ENCODE data around the gene BSND. TPM values are rescaled to one million over a fixed set of nuclear protein-coding genes. Genes with fewer than 3 reads are reported as not detected.

The BSND gene
- total RNA-seq, 1 donor from 2014 or later = not detected

DNA sequence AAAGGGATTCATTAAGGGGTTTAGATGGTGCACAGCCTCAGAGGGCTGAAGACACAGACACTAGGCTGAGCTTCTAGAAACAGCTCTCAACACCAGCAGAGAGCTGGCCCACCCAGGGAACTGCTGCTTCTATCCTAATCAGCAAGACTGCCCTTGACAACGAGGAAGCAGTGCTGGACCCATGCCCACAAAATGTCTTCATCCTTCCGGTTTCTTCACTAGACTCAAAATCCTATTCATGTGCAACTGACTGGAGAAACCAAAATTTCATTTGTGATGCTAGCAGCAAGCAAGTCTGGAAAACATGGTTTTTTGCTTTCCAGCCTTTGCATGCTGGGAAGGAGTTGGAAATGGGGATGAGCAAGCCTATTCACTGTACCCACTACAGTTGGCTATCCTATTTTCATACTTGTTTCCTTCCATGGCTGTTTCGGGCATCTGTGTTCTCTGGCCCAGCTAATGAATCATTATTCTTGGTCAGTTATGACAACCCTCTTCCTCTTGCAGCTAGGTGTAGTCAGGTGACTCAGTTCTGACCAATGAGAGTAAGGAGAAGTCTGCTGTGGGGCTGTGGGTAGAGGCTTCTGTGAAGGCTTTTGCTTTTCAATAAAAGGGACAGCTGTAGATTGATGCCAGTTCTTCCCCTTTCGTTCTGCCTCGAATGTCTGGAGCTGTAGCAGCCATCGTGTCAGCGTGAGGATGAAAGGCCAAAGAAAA lies 33.0 kb upstream of the BSND start:
- Mint-ChIP-seq H3K4me1 (ENCODE audit: low read depth) (peaks cover 5% of the 10 kb centered on the region), H3K36me3 (ENCODE audit: low read depth) (no peaks in the 10 kb centered on the region), H3K4me3 (ENCODE audit: low read depth) (no peak overlapping the region), H3K27ac (no peak overlapping the region), H3K9me3 (no peaks in the 10 kb centered on the region), H3K27me3 (ENCODE audit: low read depth) (peaks cover 8% of the 10 kb centered on the region)
- intact Hi-C loops (cut with micrococcal nuclease) = no loop called here
- no peak for DNase-seq (ENCODE audit: low spot score)

DNA sequence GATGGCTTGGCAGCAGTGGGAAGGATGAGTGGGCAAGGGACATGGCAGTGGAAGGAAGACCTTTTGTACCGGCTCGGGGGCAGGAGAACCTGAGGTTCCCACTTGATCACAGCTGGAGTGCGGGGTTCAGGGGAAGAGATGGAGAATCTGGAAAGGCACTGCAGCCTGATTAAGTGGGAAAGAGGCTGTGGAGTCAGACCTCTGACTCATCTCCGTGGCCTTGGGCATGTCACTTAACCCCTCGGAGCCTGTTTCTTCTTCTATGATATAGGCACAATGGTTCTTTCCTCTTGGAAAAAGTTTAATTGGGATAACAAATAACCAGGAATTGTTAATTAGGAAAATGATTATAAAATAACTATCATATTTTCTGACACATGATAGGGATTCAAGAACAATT lies 31.4 kb upstream of the BSND start:
- DNase-seq (ENCODE audit: low spot score) = no peak
- Mint-ChIP-seq H3K27ac (no peak overlapping the region), H3K4me1 (ENCODE audit: low read depth) (peaks cover 10% of the 10 kb centered on the region), H3K27me3 (ENCODE audit: low read depth) (peaks cover 9% of the 10 kb centered on the region), H3K9me3 (no peaks in the 10 kb centered on the region), H3K4me3 (ENCODE audit: low read depth) (no peak overlapping the region), H3K36me3 (ENCODE audit: low read depth) (no peaks in the 10 kb centered on the region)
- intact Hi-C loops (cut with micrococcal nuclease) = no loop called here

- H3K4me1 Mint-ChIP-seq (ENCODE audit: low read depth) = peaks cover 10% of the 10 kb centered on the region
- H3K9me3 Mint-ChIP-seq = no peaks in the 10 kb centered on the region
- no peak overlapping the region for H3K27ac Mint-ChIP-seq
- no peak overlapping the region for H3K4me3 Mint-ChIP-seq (ENCODE audit: low read depth)
- H3K36me3 Mint-ChIP-seq (ENCODE audit: low read depth) = no peaks in the 10 kb centered on the region
- H3K27me3 Mint-ChIP-seq (ENCODE audit: low read depth) = peaks cover 18% of the 10 kb centered on the region
- intact Hi-C loops (cut with micrococcal nuclease) = no loop called here
- no peak for DNase-seq (ENCODE audit: low spot score)
Measured at GRCh38 chr1:54968551-54968950, 30.2 kb upstream of the BSND start.

DNA sequence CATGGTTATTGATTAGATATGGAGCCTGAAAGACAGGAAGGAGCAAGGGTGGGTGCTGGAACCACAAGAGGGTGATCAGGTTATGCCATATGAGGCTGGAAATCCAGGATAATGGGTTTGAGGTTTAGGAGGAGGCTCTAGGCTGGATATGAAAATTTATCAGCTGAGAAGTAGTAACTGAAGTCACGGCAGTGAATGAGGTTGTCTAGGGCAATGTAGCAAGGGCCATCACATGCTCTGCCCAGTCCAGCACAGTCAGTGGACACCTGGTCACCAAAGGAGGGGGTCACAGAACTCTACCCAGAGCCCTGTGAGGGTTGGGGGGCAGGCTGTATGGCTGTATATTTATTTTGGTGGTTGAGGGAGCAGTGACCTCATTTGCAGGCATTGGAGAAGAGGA lies 28.9 kb upstream of the BSND start:
- no peak overlapping the region for H3K27ac Mint-ChIP-seq
- DNase-seq (ENCODE audit: low spot score) = no peak
- intact Hi-C loops (cut with micrococcal nuclease) = no loop called here
- H3K36me3 Mint-ChIP-seq (ENCODE audit: low read depth) = no peaks in the 10 kb centered on the region
- peaks cover 10% of the 10 kb centered on the region for H3K4me1 Mint-ChIP-seq (ENCODE audit: low read depth)
- no peak overlapping the region for H3K4me3 Mint-ChIP-seq (ENCODE audit: low read depth)
- H3K9me3 Mint-ChIP-seq = no peaks in the 10 kb centered on the region
- H3K27me3 Mint-ChIP-seq (ENCODE audit: low read depth) = peaks cover 23% of the 10 kb centered on the region

DNA sequence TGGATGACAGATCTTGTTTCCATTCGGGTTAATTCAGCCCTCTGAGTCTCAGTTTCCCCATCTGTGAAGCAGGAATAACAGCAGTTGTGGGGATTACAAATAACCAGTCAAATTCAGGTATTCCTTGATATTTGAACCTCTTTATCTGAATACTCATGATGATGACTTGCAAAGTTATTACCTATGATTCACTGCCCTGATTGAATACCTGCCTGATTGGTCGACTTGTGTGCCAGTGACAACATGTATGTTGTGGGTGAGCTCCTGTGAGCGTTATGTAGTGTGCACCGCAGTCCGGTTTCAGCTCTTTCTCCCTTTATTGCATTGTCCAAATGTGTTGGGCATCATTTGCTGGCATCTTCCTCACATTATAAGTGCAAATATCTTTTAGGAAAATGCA lies 27.8 kb upstream of the BSND start:
- no peak overlapping the region for H3K4me3 Mint-ChIP-seq (ENCODE audit: low read depth)
- H3K27ac Mint-ChIP-seq = no peak overlapping the region
- peaks cover 9% of the 10 kb centered on the region for H3K4me1 Mint-ChIP-seq (ENCODE audit: low read depth)
- intact Hi-C loops (cut with micrococcal nuclease) = no loop called here
- no peaks in the 10 kb centered on the region for H3K36me3 Mint-ChIP-seq (ENCODE audit: low read depth)
- no peaks in the 10 kb centered on the region for H3K9me3 Mint-ChIP-seq
- peaks cover 29% of the 10 kb centered on the region for H3K27me3 Mint-ChIP-seq (ENCODE audit: low read depth)
- DNase-seq (ENCODE audit: low spot score) = no peak

DNA sequence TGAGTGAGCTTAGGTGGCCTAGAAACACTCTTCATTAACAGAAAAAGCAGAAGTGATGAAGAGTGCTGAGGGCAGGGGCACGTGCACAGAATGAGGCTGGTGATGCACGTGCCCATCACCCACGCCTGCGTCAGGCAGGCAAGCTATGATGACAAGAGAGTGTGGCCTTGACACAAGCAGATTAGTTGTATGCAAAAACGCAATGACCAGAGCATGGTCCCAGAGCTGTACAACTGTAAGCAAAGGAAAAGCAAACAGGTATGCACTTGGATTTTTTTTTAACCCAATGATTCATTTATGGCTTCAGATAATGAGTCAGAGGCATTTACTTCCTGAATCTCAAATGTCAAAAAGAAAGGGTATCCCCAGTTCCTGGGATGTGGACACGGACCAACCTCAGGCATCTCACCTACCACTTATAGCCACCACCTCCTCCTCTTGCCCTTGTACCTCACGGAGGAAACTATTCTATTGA lies 27.4 kb upstream of the BSND start:
- H3K27me3 Mint-ChIP-seq (ENCODE audit: low read depth) = peaks cover 29% of the 10 kb centered on the region
- peaks cover 5% of the 10 kb centered on the region for H3K4me1 Mint-ChIP-seq (ENCODE audit: low read depth)
- H3K27ac Mint-ChIP-seq = no peak overlapping the region
- no peak overlapping the region for H3K4me3 Mint-ChIP-seq (ENCODE audit: low read depth)
- no peak for DNase-seq (ENCODE audit: low spot score)
- intact Hi-C loops (cut with micrococcal nuclease) = no loop called here
- no peaks in the 10 kb centered on the region for H3K36me3 Mint-ChIP-seq (ENCODE audit: low read depth)
- no peaks in the 10 kb centered on the region for H3K9me3 Mint-ChIP-seq

DNA sequence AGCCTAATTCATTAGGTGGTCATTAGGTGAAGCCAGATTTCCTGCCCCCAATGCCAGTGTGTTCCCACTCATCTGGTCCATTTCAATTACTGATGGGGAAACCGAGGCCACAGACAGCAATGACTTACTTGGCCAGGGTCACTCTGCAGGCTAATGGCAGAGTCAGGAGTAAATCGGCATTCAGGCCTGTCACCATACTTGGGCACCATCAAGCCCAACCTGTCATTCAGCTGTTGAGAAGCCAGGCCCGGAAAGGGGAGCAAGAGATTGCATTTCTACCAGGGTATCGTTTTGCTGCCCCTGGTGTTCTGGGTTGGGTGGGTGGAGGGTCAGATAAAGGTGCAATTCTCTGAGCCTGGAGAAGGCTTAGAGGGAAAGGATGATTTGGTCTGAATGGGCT lies 26.3 kb upstream of the BSND start:
- H3K4me3 Mint-ChIP-seq (ENCODE audit: low read depth) = no peak overlapping the region
- H3K27ac Mint-ChIP-seq = no peak overlapping the region
- H3K27me3 Mint-ChIP-seq (ENCODE audit: low read depth) = peaks cover 27% of the 10 kb centered on the region
- no peak for DNase-seq (ENCODE audit: low spot score)
- no peaks in the 10 kb centered on the region for H3K36me3 Mint-ChIP-seq (ENCODE audit: low read depth)
- peaks cover 5% of the 10 kb centered on the region for H3K4me1 Mint-ChIP-seq (ENCODE audit: low read depth)
- intact Hi-C loops (cut with micrococcal nuclease) = no loop called here
- no peaks in the 10 kb centered on the region for H3K9me3 Mint-ChIP-seq

GRCh38 chr1:54973205-54973921 lies 25.4 kb upstream of the BSND start:
- Mint-ChIP-seq H3K27ac (no peak overlapping the region), H3K36me3 (ENCODE audit: low read depth) (no peaks in the 10 kb centered on the region), H3K4me1 (ENCODE audit: low read depth) (peaks cover 5% of the 10 kb centered on the region), H3K4me3 (ENCODE audit: low read depth) (no peak overlapping the region), H3K27me3 (ENCODE audit: low read depth) (peaks cover 33% of the 10 kb centered on the region), H3K9me3 (no peaks in the 10 kb centered on the region)
- DNase-seq (ENCODE audit: low spot score) = no peak
- intact Hi-C loops (cut with micrococcal nuclease) = no loop called here

DNA sequence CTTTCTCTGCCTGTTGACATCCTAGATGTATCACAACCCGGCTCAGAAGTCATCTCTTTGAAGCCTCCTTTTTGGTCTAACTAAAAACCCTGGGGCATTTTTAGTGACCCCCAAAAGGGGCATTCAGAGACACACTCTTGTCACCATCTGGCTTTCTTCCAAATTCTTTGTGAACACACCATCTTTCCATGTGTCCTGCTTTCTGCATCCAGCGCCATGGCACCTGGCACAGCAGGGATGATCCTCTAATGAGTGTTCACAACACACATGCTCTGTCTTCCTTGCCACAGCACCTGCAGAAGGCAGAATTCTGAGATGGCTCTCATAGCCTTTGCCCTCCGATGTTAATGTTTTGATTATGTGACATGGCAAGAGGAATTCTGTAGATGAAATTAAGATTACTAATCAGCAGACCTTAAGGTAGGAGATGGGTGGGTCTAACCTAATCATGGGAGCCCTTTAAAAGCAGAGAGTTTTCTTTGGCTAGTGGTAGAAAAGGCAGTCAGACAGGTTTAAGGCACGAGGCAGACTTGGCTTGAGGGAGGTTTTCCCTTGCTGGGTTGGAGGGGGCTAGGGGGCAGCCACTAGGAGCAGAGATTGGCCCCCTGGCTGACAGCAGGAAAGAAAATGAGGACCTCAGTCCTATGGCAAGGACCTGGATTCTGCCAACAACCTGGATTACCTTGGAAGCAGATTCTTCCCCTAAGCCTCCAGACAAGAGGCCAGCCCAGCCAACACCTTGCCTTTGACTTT lies 23.2 kb upstream of the BSND start:
- DNase-seq (ENCODE audit: low spot score) = no peak
- Mint-ChIP-seq H3K4me1 (ENCODE audit: low read depth) (peaks cover 5% of the 10 kb centered on the region), H3K27ac (no peak overlapping the region), H3K4me3 (ENCODE audit: low read depth) (no peak overlapping the region), H3K9me3 (no peaks in the 10 kb centered on the region), H3K27me3 (ENCODE audit: low read depth) (peaks cover 47% of the 10 kb centered on the region), H3K36me3 (ENCODE audit: low read depth) (no peaks in the 10 kb centered on the region)
- intact Hi-C loops (cut with micrococcal nuclease) = no loop called here

DNA sequence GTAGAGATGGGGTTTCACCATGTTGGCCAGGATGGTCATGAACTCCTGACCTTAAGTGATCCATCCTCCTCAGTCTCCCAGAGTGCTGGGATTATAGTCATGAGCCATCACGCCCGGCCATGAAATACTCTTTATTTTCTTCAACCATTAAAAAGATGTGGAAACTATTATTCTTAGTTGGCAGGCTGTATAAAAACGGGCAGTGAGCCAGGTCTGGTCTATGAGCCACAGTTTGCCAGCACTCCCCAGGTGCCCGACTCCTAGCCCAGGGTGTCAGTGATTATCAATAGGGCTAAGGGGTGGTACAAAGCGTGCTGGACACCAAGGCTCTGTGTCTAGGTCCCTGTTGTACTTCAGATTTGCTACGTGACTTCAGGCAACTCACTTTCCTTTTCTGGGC lies 22.0 kb upstream of the BSND start:
- Mint-ChIP-seq H3K9me3 (no peaks in the 10 kb centered on the region), H3K4me3 (ENCODE audit: low read depth) (no peak overlapping the region), H3K27me3 (ENCODE audit: low read depth) (peaks cover 54% of the 10 kb centered on the region), H3K27ac (no peak overlapping the region), H3K4me1 (ENCODE audit: low read depth) (peaks cover under 1% of the 10 kb centered on the region), H3K36me3 (ENCODE audit: low read depth) (no peaks in the 10 kb centered on the region)
- no peak for DNase-seq (ENCODE audit: low spot score)
- intact Hi-C loops (cut with micrococcal nuclease) = no loop called here

GRCh38 chr1:54977533-54978297 lies 21.0 kb upstream of the BSND start:
- no peaks in the 10 kb centered on the region for H3K9me3 Mint-ChIP-seq
- peaks cover 55% of the 10 kb centered on the region for H3K27me3 Mint-ChIP-seq (ENCODE audit: low read depth)
- no peaks in the 10 kb centered on the region for H3K4me1 Mint-ChIP-seq (ENCODE audit: low read depth)
- intact Hi-C loops (cut with micrococcal nuclease) = no loop called here
- no peak overlapping the region for H3K27ac Mint-ChIP-seq
- no peak overlapping the region for H3K4me3 Mint-ChIP-seq (ENCODE audit: low read depth)
- H3K36me3 Mint-ChIP-seq (ENCODE audit: low read depth) = no peaks in the 10 kb centered on the region
- DNase-seq (ENCODE audit: low spot score) = no peak

GRCh38 chr1:54978528-54979326 lies 20.0 kb upstream of the BSND start:
- Mint-ChIP-seq H3K36me3 (ENCODE audit: low read depth) (no peaks in the 10 kb centered on the region), H3K9me3 (no peaks in the 10 kb centered on the region), H3K4me1 (ENCODE audit: low read depth) (no peaks in the 10 kb centered on the region), H3K27me3 (ENCODE audit: low read depth) (peaks cover 51% of the 10 kb centered on the region), H3K27ac (no peak overlapping the region), H3K4me3 (ENCODE audit: low read depth) (no peak overlapping the region)
- intact Hi-C loops (cut with micrococcal nuclease) = no loop called here
- DNase-seq (ENCODE audit: low spot score) = no peak
